SK-N-SH treated with all-trans-retinoic acid at 6 μM for 48 hours (cell line): ENCODE measurements around the gene PIP4K2C.

Source experiments
- ARNTL ChIP-seq: fragments of 450-650 bp; formaldehyde crosslinking; IDR thresholded peaks from 2 replicates; pipeline ENCODE4 v1.5.0; 2020; ENCODE audit warnings: low read depth, mild to moderate bottlenecking, moderate library complexity, borderline replicate concordance
- ISL1 ChIP-seq: fragments of 250-450 bp; sonication (Bioruptor Pico); IDR thresholded peaks from 2 replicates; pipeline ENCODE4 v2.1.2; 2022; ENCODE audit warnings: mild to moderate bottlenecking, moderate library complexity
- RARB ChIP-seq: fragments of 250-450 bp; sonication (Bioruptor Pico); IDR thresholded peaks from 2 replicates; pipeline ENCODE4 v1.8.0; 2021; ENCODE audit warnings: mild to moderate bottlenecking, moderate library complexity
- ZNF70 ChIP-seq: fragments of 450-650 bp; formaldehyde crosslinking; IDR thresholded peaks from 2 replicates; pipeline ENCODE4 v1.5.0; 2020; ENCODE audit warnings: mild to moderate bottlenecking, moderate library complexity
- ZNF8 ChIP-seq: fragments of 450-650 bp; formaldehyde crosslinking; IDR thresholded peaks from 2 replicates; pipeline ENCODE4 v1.5.0; 2020; ENCODE audit warnings: mild to moderate bottlenecking, moderate library complexity
- TF ChIP-seq, protein P1 (sequence below): fragments of 250-450 bp; sonication (Bioruptor Pico); IDR thresholded peaks from 2 replicates; pipeline ENCODE4 v1.8.0; 2021; ENCODE audit warnings: low read depth, mild to moderate bottlenecking, moderate library complexity, borderline replicate concordance

GRCh38 chr12:57593187-57593586, 2.2 kb downstream of the PIP4K2C start:
- no peak for TF ChIP-seq ARNTL
- TF ChIP-seq ZNF70 (CRISPR knock-in tag) = no peak
- no peak for TF ChIP-seq ZNF8 (CRISPR knock-in tag)
- no peak for TF ChIP-seq RARB (CRISPR knock-in tag)
- TF ChIP-seq, protein P1, sequence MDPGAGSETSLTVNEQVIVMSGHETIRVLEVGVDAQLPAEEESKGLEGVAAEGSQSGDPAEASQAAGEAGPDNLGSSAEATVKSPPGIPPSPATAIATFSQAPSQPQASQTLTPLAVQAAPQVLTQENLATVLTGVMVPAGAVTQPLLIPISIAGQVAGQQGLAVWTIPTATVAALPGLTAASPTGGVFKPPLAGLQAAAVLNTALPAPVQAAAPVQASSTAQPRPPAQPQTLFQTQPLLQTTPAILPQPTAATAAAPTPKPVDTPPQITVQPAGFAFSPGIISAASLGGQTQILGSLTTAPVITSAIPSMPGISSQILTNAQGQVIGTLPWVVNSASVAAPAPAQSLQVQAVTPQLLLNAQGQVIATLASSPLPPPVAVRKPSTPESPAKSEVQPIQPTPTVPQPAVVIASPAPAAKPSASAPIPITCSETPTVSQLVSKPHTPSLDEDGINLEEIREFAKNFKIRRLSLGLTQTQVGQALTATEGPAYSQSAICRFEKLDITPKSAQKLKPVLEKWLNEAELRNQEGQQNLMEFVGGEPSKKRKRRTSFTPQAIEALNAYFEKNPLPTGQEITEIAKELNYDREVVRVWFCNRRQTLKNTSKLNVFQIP (CRISPR knock-in tag) = no peak
- no peak for TF ChIP-seq ISL1 (CRISPR knock-in tag)
